ENCODE measurements around the gene TSFM.

TSFM gene

DNA sequence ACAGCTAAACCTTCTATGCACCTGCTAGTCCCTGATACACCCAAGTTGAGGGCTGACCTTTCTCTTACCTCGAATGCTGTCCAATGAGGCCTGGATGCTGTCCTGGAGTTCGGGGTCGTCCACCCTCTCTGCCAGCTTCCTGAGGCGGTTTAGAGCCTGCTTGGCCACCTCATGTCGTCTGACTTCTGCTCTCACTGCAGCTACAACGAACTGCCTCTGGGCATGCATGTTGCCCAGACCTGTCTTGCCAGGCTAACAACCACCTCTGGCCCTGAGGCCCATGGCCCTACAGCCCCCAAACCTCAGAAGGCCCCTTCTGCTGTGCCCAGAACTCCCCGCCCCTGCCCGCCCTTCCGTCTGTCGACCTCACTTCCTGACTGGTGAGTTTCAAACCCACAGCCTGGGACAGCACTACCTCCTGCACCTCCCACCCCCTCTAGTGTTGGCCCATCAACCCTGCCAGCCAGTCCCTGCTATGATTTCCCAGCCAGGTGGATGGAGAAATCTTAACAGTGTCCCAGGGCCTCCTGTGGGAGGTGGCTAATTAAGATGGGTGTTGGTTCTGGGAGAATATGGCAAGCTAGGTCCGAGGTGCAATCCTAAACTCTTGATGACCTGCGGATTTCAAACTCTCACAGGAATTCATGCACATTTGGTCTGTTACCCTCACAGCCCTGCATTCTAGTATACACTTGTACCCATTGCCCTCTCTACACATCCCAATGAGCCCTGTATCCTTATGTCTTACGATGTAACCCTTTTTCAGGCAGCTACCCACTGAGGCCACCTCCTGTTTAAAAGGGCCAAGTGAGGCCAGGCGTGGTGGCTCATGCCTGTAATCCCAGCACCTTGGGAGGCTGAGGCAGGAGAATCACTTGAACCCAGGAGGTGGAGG, 40.5 kb upstream of the TSFM start:
- peak overlapping the region; percentile 83 for H3K27ac Mint-ChIP-seq
- no peaks in the 10 kb centered on the region for H3K27me3 Mint-ChIP-seq
- peak overlapping the region; percentile 90 for H3K4me3 Mint-ChIP-seq
- no peaks in the 10 kb centered on the region for H3K9me3 Mint-ChIP-seq (ENCODE audit: low read depth)
- peaks cover 64% of the 10 kb centered on the region for H3K4me1 Mint-ChIP-seq (ENCODE audit: low read depth)
- no peaks in the 10 kb centered on the region for H3K36me3 Mint-ChIP-seq

DNA sequence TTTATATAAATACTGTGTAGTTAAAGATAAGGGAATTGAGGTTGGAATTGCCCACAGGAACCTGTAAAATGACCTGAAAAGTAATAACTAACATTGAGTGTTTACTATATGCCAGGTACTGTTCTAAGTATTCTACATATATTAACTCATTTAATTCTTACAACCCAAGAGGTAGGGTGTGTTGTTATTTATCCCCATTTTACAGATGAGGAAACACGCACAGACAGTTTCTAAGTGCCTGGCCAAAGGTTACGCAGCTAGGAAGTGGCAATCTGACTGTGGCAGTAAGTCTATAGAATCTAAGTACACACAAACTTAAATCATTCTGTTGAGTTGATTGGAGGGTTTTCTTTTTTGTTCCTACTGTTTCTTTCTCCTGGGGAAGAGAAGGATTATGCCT, 38.8 kb upstream of the TSFM start:
- peak overlapping the region; percentile 96 for H3K4me3 Mint-ChIP-seq
- H3K36me3 Mint-ChIP-seq, result no peaks in the 10 kb centered on the region
- H3K9me3 Mint-ChIP-seq (ENCODE audit: low read depth), result no peaks in the 10 kb centered on the region
- H3K4me1 Mint-ChIP-seq (ENCODE audit: low read depth), result peaks cover 65% of the 10 kb centered on the region
- peak overlapping the region; percentile 6 for H3K27ac Mint-ChIP-seq
- H3K27me3 Mint-ChIP-seq, result no peaks in the 10 kb centered on the region

DNA sequence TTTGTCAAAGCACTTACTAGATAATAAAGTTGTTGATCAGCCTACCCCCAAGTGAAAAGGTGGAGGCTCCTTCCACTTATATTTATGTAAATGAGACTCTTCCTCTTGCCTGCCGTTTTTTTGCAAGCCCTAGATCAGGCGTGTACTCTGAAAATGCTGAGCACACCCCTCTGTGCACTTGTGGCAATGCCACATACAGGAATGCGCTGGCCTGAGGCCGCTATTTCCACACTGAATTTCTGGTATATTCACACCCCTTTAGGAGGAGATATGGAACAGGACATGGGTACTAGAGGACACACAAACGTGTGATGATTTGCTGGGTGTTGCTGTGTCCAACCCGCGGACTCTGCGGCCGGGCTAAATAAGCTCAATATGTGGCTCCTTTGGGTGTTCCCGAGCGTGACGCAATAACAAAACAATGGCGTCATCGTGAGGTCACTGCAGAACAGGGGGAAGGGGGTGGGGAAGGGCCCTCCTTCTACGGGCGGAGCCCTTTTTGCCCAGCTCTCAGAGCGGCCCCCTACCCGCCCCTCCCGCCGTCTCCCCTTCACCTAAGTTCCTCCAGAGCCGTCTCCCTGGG, 38.3 kb upstream of the TSFM start:
- no peaks in the 10 kb centered on the region for H3K36me3 Mint-ChIP-seq
- no peaks in the 10 kb centered on the region for H3K27me3 Mint-ChIP-seq
- peak overlapping the region; percentile 97 for H3K27ac Mint-ChIP-seq
- H3K4me1 Mint-ChIP-seq (ENCODE audit: low read depth), result peaks cover 60% of the 10 kb centered on the region
- H3K9me3 Mint-ChIP-seq (ENCODE audit: low read depth), result no peaks in the 10 kb centered on the region
- peak overlapping the region; percentile 96 for H3K4me3 Mint-ChIP-seq

DNA sequence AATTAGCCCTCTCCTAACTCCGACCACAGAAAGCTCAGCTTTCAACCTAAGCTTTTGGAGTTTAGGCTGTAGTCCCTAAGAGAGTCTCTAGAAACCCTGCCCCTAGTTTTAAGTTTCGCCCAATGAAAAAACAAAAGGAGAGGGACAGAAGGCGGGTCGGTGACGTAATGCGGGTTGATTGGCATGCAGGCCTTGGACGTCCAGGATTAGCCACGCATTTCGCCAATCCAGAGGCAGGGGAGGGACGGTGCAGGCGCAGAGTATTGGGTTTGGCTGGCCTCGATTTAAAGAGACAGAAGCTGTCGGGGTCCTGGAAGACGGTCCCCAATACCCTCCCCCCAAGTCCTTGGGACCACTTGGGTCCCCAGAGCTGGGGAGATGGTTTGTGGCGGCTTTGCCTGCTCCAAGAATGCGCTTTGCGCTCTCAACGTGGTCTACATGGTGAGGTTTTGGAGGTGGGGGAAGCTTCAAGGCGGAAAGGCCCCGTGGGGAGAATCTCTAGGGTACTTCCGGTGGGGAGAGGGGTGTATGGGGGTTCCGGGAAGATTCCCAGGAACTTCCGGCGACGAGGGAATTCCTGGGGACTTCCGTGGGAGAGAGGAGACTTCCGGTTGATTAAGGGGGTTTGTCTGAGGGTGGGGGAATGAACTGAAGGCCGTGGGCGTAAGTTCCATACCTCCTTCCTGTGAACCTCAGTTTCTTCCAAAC, 37.7 kb upstream of the TSFM start, which contains the start of gene TSPAN31:
Gene TSPAN31 (plus strand): TSS at position 263 of the 708 bp plus-strand sequence. CDS start 116 bp downstream, at position 379.
- peak within 1 kb of the TSS; percentile 96 for H3K4me3 Mint-ChIP-seq
- no peaks in the 10 kb centered on the region for H3K27me3 Mint-ChIP-seq
- H3K27ac Mint-ChIP-seq, result peak within 1 kb of the TSS; percentile 97
- no peaks in the 10 kb centered on the region for H3K9me3 Mint-ChIP-seq (ENCODE audit: low read depth)
- no peaks in the 10 kb centered on the region for H3K36me3 Mint-ChIP-seq
- peaks cover 54% of the 10 kb centered on the region for H3K4me1 Mint-ChIP-seq (ENCODE audit: low read depth)

DNA sequence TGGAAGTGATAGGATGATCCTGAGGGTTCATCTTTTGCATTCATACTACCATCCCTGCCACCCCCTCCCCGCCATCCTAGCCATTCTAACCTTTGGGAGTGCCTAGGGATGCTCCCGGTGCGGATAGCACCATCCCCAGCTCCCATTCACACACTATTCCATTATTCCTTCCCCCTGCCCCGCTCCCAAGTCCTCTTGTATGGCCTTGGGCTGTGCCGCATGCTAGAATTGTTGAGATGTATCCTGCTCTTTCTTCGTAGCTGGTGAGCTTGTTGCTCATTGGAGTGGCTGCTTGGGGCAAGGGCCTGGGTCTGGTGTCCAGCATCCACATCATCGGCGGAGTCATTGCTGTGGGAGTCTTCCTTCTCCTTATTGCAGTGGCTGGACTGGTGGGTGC, 37.1 kb upstream of the TSFM start:
- peak overlapping the region; percentile 96 for H3K4me3 Mint-ChIP-seq
- peaks cover 3% of the 10 kb centered on the region for H3K36me3 Mint-ChIP-seq
- H3K4me1 Mint-ChIP-seq (ENCODE audit: low read depth), result peaks cover 55% of the 10 kb centered on the region
- H3K27ac Mint-ChIP-seq, result peak overlapping the region; percentile 97
- no peaks in the 10 kb centered on the region for H3K27me3 Mint-ChIP-seq
- no peaks in the 10 kb centered on the region for H3K9me3 Mint-ChIP-seq (ENCODE audit: low read depth)

DNA sequence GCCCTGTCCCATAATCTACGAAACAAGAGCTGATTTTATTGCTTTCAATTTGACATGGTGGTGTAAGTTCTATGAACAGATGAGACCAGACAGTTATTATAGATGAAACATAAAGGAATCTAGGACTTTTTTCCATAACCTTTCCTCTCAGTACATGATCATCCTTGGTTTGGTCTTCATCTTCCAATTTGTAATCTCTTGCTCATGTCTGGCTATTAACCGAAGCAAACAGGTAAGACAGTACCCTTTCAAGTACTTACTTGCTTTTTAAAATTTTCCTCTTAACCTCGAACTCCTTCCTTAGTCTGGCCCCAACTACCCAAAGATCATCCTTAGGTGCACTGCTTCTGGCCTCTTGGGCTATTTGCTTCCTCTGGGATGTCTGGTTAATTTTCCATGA, 36.6 kb upstream of the TSFM start:
- Mint-ChIP-seq H3K4me3 (peak overlapping the region; percentile 96), H3K9me3 (ENCODE audit: low read depth) (no peaks in the 10 kb centered on the region), H3K27ac (peak overlapping the region; percentile 97), H3K4me1 (ENCODE audit: low read depth) (peaks cover 55% of the 10 kb centered on the region), H3K36me3 (peaks cover 5% of the 10 kb centered on the region), H3K27me3 (no peaks in the 10 kb centered on the region)

DNA sequence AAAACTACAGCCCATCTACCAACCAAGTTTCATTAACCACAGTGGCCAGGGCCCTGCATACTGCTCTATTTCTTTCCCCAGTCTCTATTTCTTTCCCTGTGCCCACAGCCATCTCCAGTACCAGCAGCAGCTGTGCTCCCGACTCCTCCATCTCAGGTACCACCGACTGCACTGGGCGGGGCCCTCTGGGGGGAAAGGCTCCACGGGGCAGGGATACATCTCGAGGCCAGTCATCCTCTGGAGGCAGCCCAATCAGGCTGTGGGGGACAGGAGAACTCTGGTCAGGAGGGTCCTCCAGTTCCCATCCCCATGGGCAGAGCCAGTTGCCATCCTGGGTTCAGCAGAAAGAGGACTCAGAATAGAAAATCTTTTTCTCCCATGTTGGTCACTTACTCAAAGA, 33.5 kb upstream of the TSFM start:
- Mint-ChIP-seq H3K36me3 (peaks cover 13% of the 10 kb centered on the region), H3K27ac (no peak overlapping the region), H3K9me3 (ENCODE audit: low read depth) (no peaks in the 10 kb centered on the region), H3K4me3 (peak overlapping the region; percentile 30), H3K4me1 (ENCODE audit: low read depth) (peaks cover 60% of the 10 kb centered on the region), H3K27me3 (no peaks in the 10 kb centered on the region)

DNA sequence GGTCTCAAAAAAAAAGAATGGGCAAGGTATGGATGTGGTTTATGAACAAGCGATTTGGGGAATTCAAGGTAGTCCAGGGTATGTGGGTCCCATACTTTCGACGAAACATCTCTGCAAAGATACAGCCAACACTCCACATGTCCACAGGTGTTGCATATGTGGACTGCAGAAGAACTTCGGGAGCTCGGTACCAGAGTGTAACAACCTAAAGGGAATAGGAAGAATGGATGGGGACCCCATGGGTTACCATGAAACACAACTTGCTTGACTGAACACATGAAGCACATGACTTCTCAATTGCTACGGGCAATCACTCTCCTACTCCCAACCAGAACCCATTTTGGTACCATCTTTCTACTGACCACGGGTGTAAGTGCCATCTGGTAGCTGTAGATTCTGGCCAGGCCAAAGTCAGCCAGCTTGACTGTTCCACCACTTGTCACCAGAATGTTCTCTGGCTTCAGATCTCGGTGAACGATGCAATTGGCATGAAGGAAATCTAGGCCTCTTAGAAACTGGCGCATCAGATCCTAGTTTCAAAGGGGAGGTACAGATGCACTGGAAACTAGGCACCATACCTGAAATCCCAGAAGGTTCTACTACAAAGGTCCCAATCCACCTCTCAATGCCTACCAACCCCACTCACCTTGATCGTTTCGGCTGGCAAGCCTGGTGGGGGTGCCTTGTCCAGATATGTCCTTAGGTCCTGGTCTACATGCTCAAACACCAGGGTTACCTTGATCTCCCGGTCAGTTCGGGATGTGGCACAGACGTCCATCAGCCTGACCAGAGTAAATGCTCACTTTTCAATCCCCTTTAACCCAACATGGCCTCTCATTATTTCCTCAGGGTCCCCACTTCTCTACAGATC, 31.8 kb upstream of the TSFM start:
- Mint-ChIP-seq H3K27ac (peak overlapping the region; percentile 99), H3K36me3 (peaks cover 13% of the 10 kb centered on the region), H3K4me3 (peak overlapping the region; percentile 99), H3K4me1 (ENCODE audit: low read depth) (peaks cover 54% of the 10 kb centered on the region), H3K9me3 (ENCODE audit: low read depth) (no peaks in the 10 kb centered on the region), H3K27me3 (no peaks in the 10 kb centered on the region)

DNA sequence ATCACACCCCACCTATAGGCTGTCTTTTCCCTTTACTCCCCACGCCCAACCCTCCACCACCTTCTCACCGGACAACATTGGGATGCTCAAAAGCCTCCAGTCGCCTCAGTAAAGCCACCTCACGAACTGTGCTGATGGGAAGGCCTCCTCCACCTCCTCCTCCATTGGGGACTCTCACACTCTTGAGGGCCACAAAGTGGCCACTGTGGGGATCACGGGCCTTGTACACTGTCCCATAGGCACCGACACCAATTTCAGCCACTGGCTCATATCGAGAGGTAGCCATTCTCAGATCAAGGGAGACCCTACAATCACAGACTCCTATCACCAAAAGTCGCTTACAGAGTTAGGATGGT, 31.2 kb upstream of the TSFM start:
- Mint-ChIP-seq H3K27me3 (no peaks in the 10 kb centered on the region), H3K36me3 (peaks cover 13% of the 10 kb centered on the region), H3K4me3 (peak overlapping the region; percentile 99), H3K9me3 (ENCODE audit: low read depth) (no peaks in the 10 kb centered on the region), H3K4me1 (ENCODE audit: low read depth) (peaks cover 53% of the 10 kb centered on the region), H3K27ac (peak overlapping the region; percentile 99)

DNA sequence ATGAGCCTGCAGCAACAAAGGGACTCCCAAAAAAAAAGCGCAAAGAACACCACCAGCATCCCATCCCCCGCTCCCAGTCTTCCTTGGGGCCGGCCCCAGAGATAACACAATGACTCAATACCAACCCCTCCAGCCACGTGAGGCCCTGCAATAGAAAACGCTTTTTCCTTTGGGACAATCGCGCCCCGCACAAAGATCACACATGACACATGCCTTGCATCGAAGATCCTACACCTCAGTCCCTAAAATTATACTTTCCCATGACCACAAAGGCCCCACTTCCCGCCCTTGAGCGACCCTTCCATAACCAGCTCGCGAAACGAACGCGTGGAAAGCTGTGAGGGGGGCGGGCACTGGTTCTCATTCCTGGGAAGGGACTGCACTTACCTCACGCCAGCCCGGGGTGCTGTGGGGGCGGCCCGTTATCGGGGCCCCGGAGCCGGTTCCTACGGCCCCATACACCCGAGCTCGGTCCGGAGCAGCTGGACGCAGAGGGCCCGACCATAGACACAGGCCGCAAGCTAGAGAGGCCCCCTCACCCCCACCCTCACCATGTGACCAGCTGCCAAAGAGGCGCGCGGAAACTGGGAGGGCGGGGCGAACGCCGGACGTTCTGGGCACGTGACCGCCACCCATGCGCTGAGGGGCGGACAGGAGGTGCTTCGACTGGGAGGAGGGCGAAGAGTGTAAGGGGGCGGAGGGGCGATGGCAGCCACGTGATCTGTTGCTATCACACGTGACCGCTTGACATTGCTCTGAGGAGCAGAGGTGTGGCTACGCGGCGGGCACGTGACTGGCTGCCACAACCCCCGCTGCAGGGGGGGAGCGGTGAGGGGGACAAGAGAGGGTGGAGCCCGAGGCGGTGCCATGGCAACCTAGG, 30.6 kb upstream of the TSFM start, which contains the start of gene CDK4:
Gene CDK4 (minus strand): TSS at position 523 of the 880 bp plus-strand sequence. CDS start 593 bp downstream, outside the sequence.
- peak within 1 kb of the TSS; percentile 99 for H3K4me3 Mint-ChIP-seq
- H3K36me3 Mint-ChIP-seq, result peaks cover 13% of the 10 kb centered on the region
- peak within 1 kb of the TSS; percentile 99 for H3K27ac Mint-ChIP-seq
- peaks cover 56% of the 10 kb centered on the region for H3K4me1 Mint-ChIP-seq (ENCODE audit: low read depth)
- no peaks in the 10 kb centered on the region for H3K9me3 Mint-ChIP-seq (ENCODE audit: low read depth)
- no peaks in the 10 kb centered on the region for H3K27me3 Mint-ChIP-seq

DNA sequence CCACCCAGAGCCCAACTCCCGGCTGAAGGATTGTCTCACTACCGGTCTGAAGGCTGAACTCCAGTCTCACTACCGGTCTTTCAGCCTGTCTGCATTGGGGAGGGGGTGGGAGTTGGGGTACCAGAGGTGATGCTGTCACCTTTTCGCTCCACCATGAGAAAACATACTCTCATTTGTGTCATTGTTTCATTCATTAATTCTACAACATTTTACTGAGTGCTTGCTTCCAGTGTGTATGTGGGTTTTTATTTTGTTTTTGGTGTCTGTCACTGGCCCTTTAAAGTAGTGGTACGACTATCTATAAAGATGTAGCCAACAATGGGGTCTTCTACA, 30.0 kb upstream of the TSFM start:
- no peaks in the 10 kb centered on the region for H3K27me3 Mint-ChIP-seq
- peaks cover 13% of the 10 kb centered on the region for H3K36me3 Mint-ChIP-seq

DNA sequence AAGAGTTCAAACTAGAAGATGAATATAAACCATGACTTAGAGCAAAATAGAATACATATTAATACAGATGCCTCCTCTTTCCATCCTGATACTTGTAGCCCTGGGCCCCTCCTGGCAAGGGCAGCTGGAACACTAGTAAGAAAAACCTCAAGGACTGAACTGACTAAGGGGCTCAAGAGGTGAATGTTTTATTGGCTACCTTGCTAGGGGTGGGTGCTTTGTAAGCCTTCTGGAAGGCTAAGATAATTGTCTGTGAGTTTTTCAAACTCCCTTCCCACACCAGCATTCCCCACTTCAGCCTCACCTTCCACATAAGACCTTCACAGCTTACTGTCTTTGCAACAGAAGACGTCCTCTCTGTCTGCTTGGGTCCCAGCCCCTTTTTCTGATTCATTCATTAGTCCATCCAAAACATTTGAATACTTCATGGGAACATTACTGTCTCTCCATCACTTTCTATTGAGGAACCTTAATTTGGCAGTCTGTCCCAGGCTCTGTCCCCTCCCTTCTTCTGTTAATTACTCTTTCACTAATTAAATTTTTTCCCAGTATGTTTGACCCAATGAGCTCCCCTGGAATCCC, 28.7 kb upstream of the TSFM start:
- Mint-ChIP-seq H3K9me3 (ENCODE audit: low read depth) (no peaks in the 10 kb centered on the region), H3K36me3 (peaks cover 13% of the 10 kb centered on the region), H3K4me3 (peak overlapping the region; percentile 91), H3K27me3 (no peaks in the 10 kb centered on the region), H3K4me1 (ENCODE audit: low read depth) (peaks cover 59% of the 10 kb centered on the region), H3K27ac (peak overlapping the region; percentile 67)

More for the DNA sequence above, 30.0 kb upstream of the TSFM start:
- H3K4me3 Mint-ChIP-seq, result peak overlapping the region; percentile 99
- H3K27ac Mint-ChIP-seq, result peak overlapping the region; percentile 99
- peaks cover 56% of the 10 kb centered on the region for H3K4me1 Mint-ChIP-seq (ENCODE audit: low read depth)
- no peaks in the 10 kb centered on the region for H3K9me3 Mint-ChIP-seq (ENCODE audit: low read depth)

DNA sequence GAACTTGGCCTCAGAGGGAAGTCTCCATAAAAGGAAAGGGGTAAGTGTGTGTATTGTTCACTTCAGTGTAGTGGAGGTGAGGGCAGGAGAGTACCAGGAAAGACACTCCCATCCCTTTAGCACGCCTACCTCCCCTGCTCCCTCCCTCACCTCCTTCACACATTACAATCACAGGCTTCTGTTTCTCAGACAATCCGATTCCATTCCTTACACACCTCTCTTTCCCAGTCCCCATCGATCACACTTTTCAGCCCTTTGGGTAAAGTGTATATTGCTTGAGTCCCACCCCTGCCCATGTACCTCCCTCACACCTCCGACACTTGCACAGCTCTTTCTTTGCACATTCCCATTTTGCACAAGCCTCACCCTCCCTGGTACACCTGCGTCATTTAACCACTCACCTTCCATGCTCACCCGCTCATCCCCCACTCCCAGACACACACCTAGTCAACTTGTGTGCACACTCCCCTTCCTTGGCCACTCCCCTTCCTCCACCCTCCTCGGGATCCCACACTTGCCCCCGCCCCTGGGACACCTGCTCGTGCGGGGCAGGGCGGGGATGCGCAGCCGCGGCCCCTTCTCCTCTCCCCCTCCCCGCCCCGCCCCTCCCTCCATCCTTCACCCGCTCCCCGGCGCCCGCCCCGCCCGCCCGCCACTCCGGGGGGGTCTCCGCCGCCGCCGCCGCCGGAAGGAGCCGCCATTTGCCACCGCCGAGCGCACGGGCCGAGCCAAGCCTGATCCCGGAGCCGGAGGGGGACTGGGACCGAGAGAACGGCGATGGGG, 28.0 kb upstream of the TSFM start, which contains the start of gene MARCHF9:
Gene MARCHF9 (plus strand): TSS at position 693 of the 783 bp plus-strand sequence. CDS start 426 bp downstream, outside the sequence.
- H3K4me3 Mint-ChIP-seq, result peak within 1 kb of the TSS; percentile 91
- peaks cover 13% of the 10 kb centered on the region for H3K36me3 Mint-ChIP-seq
- H3K4me1 Mint-ChIP-seq (ENCODE audit: low read depth), result peaks cover 64% of the 10 kb centered on the region
- no peaks in the 10 kb centered on the region for H3K27me3 Mint-ChIP-seq
- H3K27ac Mint-ChIP-seq, result peak within 1 kb of the TSS; percentile 67
- H3K9me3 Mint-ChIP-seq (ENCODE audit: low read depth), result no peaks in the 10 kb centered on the region

Measured in activated naive CD8-positive, alpha-beta T cell (primary cell).